Measurements from ENCODE around the gene RANBP17.
"Not testable (repeated sequence)": the region's sequence is repeated elsewhere in the genome, so short reads cannot be mapped to it uniquely, and the experiment has no call there.

Gene RANBP17

DNA sequence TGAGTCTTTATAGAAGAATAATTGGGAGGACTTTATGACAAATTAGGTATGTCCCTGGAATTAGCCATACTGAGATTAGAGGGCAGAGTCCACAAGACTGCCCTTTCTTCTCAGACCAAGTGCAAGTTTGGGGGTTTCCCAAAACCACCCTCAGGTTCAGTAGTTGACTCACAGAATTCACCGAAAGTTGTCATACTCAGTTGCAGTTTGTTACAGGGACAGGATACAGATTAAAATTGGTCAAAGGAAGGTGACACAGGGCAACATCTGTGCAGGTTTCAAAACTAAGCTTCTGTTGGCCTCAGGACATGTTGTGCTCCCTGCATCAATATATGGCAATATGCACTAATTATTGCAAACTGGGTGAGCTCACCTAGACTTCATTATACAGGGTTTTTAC, 3.8 kb downstream of the RANBP17 start:
- Histone ChIP-seq H3K4me3 (no peak overlapping the region), H3K9me3 (peaks cover 0 to 11% (median 10%) of the 10 kb centered on the region in 3 donors), H3K27ac (no peak overlapping the region), H3K4me1 (peaks cover 0 to 5% (median 2%) of the 10 kb centered on the region in 4 donors), H3K27me3 (no peaks in the 10 kb centered on the region), H3K36me3 (no peaks in the 10 kb centered on the region)
- intact Hi-C loops (cut with DNase I; ENCODE audit: low total_unique reads) = no loop called here
- DNase-seq = no peak
- TF ChIP-seq, protein P1, sequence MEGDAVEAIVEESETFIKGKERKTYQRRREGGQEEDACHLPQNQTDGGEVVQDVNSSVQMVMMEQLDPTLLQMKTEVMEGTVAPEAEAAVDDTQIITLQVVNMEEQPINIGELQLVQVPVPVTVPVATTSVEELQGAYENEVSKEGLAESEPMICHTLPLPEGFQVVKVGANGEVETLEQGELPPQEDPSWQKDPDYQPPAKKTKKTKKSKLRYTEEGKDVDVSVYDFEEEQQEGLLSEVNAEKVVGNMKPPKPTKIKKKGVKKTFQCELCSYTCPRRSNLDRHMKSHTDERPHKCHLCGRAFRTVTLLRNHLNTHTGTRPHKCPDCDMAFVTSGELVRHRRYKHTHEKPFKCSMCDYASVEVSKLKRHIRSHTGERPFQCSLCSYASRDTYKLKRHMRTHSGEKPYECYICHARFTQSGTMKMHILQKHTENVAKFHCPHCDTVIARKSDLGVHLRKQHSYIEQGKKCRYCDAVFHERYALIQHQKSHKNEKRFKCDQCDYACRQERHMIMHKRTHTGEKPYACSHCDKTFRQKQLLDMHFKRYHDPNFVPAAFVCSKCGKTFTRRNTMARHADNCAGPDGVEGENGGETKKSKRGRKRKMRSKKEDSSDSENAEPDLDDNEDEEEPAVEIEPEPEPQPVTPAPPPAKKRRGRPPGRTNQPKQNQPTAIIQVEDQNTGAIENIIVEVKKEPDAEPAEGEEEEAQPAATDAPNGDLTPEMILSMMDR (IDR thresholded peaks at IDR 0.05) = no peak

DNA sequence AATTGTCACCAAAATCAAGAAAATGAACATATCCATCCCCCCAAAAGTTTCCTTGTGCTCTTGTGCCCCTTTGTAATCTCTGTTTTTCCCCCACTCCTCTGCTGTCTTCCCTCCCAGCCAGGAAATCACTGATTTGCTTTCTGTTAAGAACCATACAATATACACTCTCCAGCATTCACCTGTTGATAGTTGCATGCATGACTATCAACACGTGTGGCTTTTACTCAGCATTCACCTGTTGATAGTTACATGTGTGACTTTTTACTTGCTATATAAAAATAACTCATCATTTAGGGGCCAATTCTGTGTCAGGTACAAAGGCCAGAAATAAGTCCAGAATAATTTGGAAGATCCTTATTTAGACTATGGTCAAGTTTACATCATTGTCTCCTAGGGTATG, 6.0 kb downstream of the RANBP17 start:
- TF ChIP-seq, protein P1 (IDR thresholded peaks at IDR 0.05) = no peak
- no peak for DNase-seq
- H3K27me3 ChIP-seq = no peaks in the 10 kb centered on the region
- H3K9me3 ChIP-seq = no peaks in the 10 kb centered on the region
- H3K4me1 ChIP-seq = peaks cover 0 to 4% (median 0%) of the 10 kb centered on the region in 4 donors
- H3K4me3 ChIP-seq = no peak overlapping the region
- intact Hi-C loops (cut with DNase I; ENCODE audit: low total_unique reads) = no loop called here
- H3K36me3 ChIP-seq = no peaks in the 10 kb centered on the region
- no peak overlapping the region for H3K27ac ChIP-seq

DNA sequence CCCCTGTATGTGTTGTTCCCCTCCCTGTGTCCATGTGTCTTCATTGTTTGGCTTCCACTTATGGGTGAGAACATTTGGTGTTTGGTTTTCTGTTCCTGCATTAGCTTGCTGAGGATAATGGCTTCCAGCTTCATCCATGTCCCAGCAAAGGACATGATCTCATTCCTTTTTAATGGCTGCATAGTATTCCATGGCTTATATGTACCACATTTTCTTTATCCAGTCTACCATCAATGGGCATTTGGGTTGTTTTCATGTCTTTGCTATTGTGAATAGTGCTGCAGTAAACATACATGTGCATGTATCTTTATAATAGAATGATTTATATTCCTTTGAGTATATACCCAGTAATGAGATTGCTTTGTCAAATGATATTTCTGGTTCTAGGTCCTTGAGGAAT, 8.6 kb downstream of the RANBP17 start:
- H3K27me3 ChIP-seq; DNase-seq; H3K9me3 ChIP-seq; H3K4me1 ChIP-seq; H3K36me3 ChIP-seq; H3K27ac ChIP-seq; intact Hi-C loops (cut with DNase I; ENCODE audit: low total_unique reads); H3K4me3 ChIP-seq: not testable (repeated sequence)

DNA sequence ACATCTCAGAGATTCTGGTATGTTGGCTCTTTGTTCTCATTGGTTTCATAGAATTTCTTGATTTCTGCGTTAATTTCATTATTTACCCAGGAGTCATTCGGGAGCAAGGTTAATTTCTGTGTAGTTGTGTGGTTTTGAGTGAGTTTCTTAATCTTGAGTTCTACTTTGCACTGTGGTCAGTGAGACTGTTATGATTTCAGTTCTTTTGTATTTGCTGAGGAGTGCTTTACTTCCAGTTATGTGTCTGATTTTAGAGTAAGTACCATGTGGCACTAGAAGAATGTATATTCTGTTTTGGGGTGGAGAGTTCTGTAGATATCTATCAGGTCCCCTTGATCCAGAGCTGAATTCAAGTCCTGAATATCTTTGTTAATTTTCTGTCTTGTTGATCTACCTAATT, 12.2 kb downstream of the RANBP17 start:
- H3K4me3 ChIP-seq = no peak overlapping the region
- TF ChIP-seq, protein P1 (IDR thresholded peaks at IDR 0.05) = no peak
- peaks cover 0 to 7% (median 0%) of the 10 kb centered on the region in 3 donors for H3K9me3 ChIP-seq
- H3K27me3 ChIP-seq = no peaks in the 10 kb centered on the region
- H3K27ac ChIP-seq = no peak overlapping the region
- intact Hi-C loops (cut with DNase I; ENCODE audit: low total_unique reads) = no loop called here
- H3K4me1 ChIP-seq = no peaks in the 10 kb centered on the region
- no peak for DNase-seq
- no peaks in the 10 kb centered on the region for H3K36me3 ChIP-seq

DNA sequence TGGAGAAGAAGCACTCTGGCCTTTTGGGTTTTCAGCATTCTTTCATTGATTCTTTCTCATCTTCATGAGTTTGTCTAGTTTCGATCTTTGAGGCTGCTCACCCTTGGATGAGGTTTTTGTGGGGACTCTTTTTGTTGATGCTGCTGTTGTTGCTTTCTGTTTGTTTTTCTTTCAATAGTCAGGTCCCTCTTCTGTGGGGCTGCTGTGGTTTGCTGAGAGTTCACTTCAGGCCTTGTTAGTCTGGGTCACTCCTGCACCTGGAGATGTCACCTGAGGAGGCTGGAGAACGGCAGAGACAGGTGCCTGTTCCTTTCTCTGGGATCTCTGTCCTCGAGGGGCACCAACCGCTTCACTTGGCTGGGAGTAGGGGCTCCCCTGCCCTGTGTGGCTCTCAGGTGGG, 14.0 kb downstream of the RANBP17 start:
- intact Hi-C loops (cut with DNase I; ENCODE audit: low total_unique reads) = no loop called here
- no peak overlapping the region for H3K4me3 ChIP-seq
- H3K4me1 ChIP-seq = no peaks in the 10 kb centered on the region
- H3K36me3 ChIP-seq = no peaks in the 10 kb centered on the region
- DNase-seq = no peak
- H3K9me3 ChIP-seq = peaks cover 0 to 7% (median 0%) of the 10 kb centered on the region in 3 donors
- TF ChIP-seq, protein P1 (IDR thresholded peaks at IDR 0.05) = no peak
- no peak overlapping the region for H3K27ac ChIP-seq
- H3K27me3 ChIP-seq = no peaks in the 10 kb centered on the region

DNA sequence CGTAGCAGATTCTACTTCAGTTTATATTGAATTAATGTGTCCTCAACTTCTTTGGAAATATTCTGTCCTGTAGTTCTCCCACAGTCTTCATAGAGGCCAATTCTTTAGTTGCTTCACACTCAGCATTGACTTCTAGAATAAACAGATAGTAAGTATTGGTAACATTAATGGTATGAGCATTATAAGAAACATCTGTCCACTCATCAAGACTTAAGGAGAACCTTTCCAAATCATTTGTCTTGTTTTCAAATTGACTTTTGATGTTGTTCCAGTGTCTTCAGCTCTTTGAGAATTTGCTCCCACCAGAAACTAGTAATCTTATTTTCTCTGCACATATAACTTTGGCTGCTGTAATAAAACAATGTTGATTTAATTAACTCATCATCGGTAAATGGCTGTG, 18.3 kb downstream of the RANBP17 start:
- no peak overlapping the region for H3K27ac ChIP-seq
- H3K27me3 ChIP-seq = no peaks in the 10 kb centered on the region
- intact Hi-C loops (cut with DNase I; ENCODE audit: low total_unique reads) = no loop called here
- H3K36me3 ChIP-seq = no peaks in the 10 kb centered on the region
- TF ChIP-seq, protein P1 (IDR thresholded peaks at IDR 0.05) = no peak
- DNase-seq = no peak
- no peaks in the 10 kb centered on the region for H3K9me3 ChIP-seq
- H3K4me1 ChIP-seq = no peaks in the 10 kb centered on the region
- H3K4me3 ChIP-seq = no peak overlapping the region

All from tibial artery (tissue), 4 donors.